Neuronal stem cell (in vitro differentiated cells): ENCODE results near the gene PPM1D.

ENCODE experiments used
- DNase-seq: peaks from one replicate; pipeline ENCODE4 v3.0.0-alpha.2; 2013; ENCODE audit warnings: low spot score
- H2AFZ ChIP-seq: one replicate; pipeline ENCODE4 v1.6.1; 2013; ENCODE audit warnings: mild to moderate bottlenecking, low read length, inconsistent platforms
- H2AK5ac ChIP-seq: 2 replicates; pipeline ENCODE4 v1.6.1; 2013; ENCODE audit warnings: low read depth, mild to moderate bottlenecking, inconsistent platforms, low read length, moderate library complexity, mixed read lengths
- H2BK120ac ChIP-seq: 2 replicates; pipeline ENCODE4 v1.6.1; 2013; ENCODE audit warnings: low read depth, mild to moderate bottlenecking, inconsistent platforms, low read length, moderate library complexity, mixed read lengths
- H2BK12ac ChIP-seq: one replicate; pipeline ENCODE4 v1.6.1; 2013; ENCODE audit warnings: low read length, inconsistent platforms
- H2BK15ac ChIP-seq: 2 replicates; pipeline ENCODE4 v1.6.1; 2013; ENCODE audit warnings: mild to moderate bottlenecking, low read length, inconsistent platforms, mixed read lengths
- H2BK5ac ChIP-seq: one replicate; pipeline ENCODE4 v1.6.1; 2013; ENCODE audit warnings: inconsistent platforms, mild to moderate bottlenecking, low read length, moderate library complexity
- H3K14ac ChIP-seq: one replicate; pipeline ENCODE4 v1.6.1; 2013; ENCODE audit warnings: low read length, inconsistent platforms
- H3K18ac ChIP-seq: 2 replicates; pipeline ENCODE4 v1.6.1; 2013; ENCODE audit warnings: low read length, inconsistent platforms
- H3K23ac ChIP-seq: 2 replicates; pipeline ENCODE4 v1.6.1; 2013; ENCODE audit warnings: low read depth, mild to moderate bottlenecking, mixed read lengths, low read length, inconsistent platforms; ENCODE audit not compliant: poor library complexity
- H3K27ac ChIP-seq: replicated peaks from 3 replicates; pipeline ENCODE4 v1.5.1; 2013; ENCODE audit warnings: low read length, inconsistent platforms
- H3K27me3 ChIP-seq, 3 experiments: 2 replicates each; pipeline ENCODE4 v1.6.1; 2013; ENCODE audit warnings: low read length in 3 of 3, mild to moderate bottlenecking in 2 of 3, inconsistent platforms in 1 of 3, low read depth in 1 of 3, mixed read lengths in 1 of 3, moderate library complexity in 1 of 3; ENCODE audit not compliant: control insufficient read depth in 3 of 3, insufficient read depth in 3 of 3
- H3K36me3 ChIP-seq, 2 donors: replicated peaks in 1 of 2; 2 replicates each; pipeline ENCODE4 v1.6.1; 2013; ENCODE audit warnings: low read length in 2 of 2; ENCODE audit not compliant: control insufficient read depth in 2 of 2, insufficient read depth in 2 of 2
- H3K4ac ChIP-seq: 2 replicates; pipeline ENCODE4 v1.6.1; 2013; ENCODE audit warnings: inconsistent platforms, mild to moderate bottlenecking, low read length, moderate library complexity
- H3K4me1 ChIP-seq, 2 donors: 1 replicate in 1 of 2; 2 replicates in 1 of 2; pipeline ENCODE4 v1.6.1; 2013; ENCODE audit warnings: low read length in 2 of 2, low read depth in 1 of 2; ENCODE audit not compliant: control insufficient read depth in 2 of 2, insufficient read depth in 1 of 2
- H3K4me2 ChIP-seq: one replicate; pipeline ENCODE4 v1.6.1; 2013; ENCODE audit warnings: mild to moderate bottlenecking, low read length, inconsistent platforms; ENCODE audit not compliant: insufficient read depth, poor library complexity, severe bottlenecking
- H3K4me3 ChIP-seq, 2 donors: 2 replicates each; pipeline ENCODE4 v1.5.1; 2013; ENCODE audit warnings: low read length in 2 of 2, mild to moderate bottlenecking in 2 of 2, inconsistent platforms in 1 of 2, moderate library complexity in 1 of 2
- H3K79me1 ChIP-seq: one replicate; pipeline ENCODE4 v1.6.1; 2013; ENCODE audit warnings: low read depth, mild to moderate bottlenecking, inconsistent platforms, low read length, moderate library complexity
- H3K9ac ChIP-seq: one replicate; pipeline ENCODE4 v1.6.1; 2013; ENCODE audit warnings: mild to moderate bottlenecking, low read depth, low read length, inconsistent platforms; ENCODE audit not compliant: poor library complexity
- H3K9me3 ChIP-seq, 2 donors: replicated peaks in 1 of 2; 2 replicates each; pipeline versions ENCODE3 to v1.6.1; 2013; ENCODE audit warnings: low read length in 2 of 2, mild to moderate bottlenecking in 2 of 2, inconsistent platforms in 1 of 2, low read depth in 1 of 2, mixed read lengths in 1 of 2, moderate library complexity in 1 of 2; ENCODE audit not compliant: control insufficient read depth in 2 of 2, insufficient read depth in 1 of 2
- H4K8ac ChIP-seq: one replicate; pipeline ENCODE4 v1.6.1; 2013; ENCODE audit warnings: low read depth, mild to moderate bottlenecking, inconsistent platforms, low read length, moderate library complexity
- H4K91ac ChIP-seq: one replicate; pipeline ENCODE4 v1.6.1; 2013; ENCODE audit warnings: low read length, low read depth, mild to moderate bottlenecking, inconsistent platforms; ENCODE audit not compliant: poor library complexity
- WGBS, 2 donors: extraction: QIAGEN DNeasy Blood & Tissue Kit; methylation state at CpG; one replicate each; pipeline ENCODE4 v1.1.7; 2013; ENCODE audit warnings: missing lambda C conversion rate in 2 of 2, mixed read lengths in 1 of 2; ENCODE audit not compliant: insufficient read length in 2 of 2, insufficient replicate concordance in 1 of 2; ENCODE audit errors: extremely low coverage in 2 of 2; 5-methylcytosine and 5-hydroxymethylcytosine counted together

The PPM1D gene

GRCh38 chr17:60679287-60679686, 79.3 kb downstream of the PPM1D start:
- H3K36me3 ChIP-seq, result no peaks in the 10 kb centered on the region
- H3K27me3 ChIP-seq, result no peaks in the 10 kb centered on the region
- H3K9ac ChIP-seq, result no peak overlapping the region
- H2BK120ac ChIP-seq, result no peak overlapping the region
- H3K4ac ChIP-seq, result no peak overlapping the region
- no peak overlapping the region for H3K4me3 ChIP-seq
- H3K23ac ChIP-seq, result no peak overlapping the region
- no peak overlapping the region for H3K14ac ChIP-seq
- DNase-seq, result no peak
- H4K91ac ChIP-seq, result no peak overlapping the region
- no peaks in the 10 kb centered on the region for H3K79me1 ChIP-seq
- H3K18ac ChIP-seq, result no peak overlapping the region
- H4K8ac ChIP-seq, result no peak overlapping the region
- H2BK12ac ChIP-seq, result no peak overlapping the region
- no peak overlapping the region for H2BK15ac ChIP-seq
- H3K9me3 ChIP-seq, result no peaks in the 10 kb centered on the region
- H2AK5ac ChIP-seq, result no peak overlapping the region
- no peak overlapping the region for H3K4me2 ChIP-seq
- no CpG with 5 or more reads among the region's 4 CpGs for WGBS, 2 donors
- H3K4me1 ChIP-seq, result peaks cover 0 to 5% of the 10 kb centered on the region in 2 donors
- no peak overlapping the region for H2BK5ac ChIP-seq
- H2AFZ ChIP-seq, result no peak overlapping the region
- H3K27ac ChIP-seq, result no peak overlapping the region

- no peak overlapping the region for H4K8ac ChIP-seq
- no peaks in the 10 kb centered on the region for H3K27me3 ChIP-seq
- H3K9ac ChIP-seq, result no peak overlapping the region
- H3K14ac ChIP-seq, result no peak overlapping the region
- H2BK5ac ChIP-seq, result no peak overlapping the region
- no peak overlapping the region for H2BK120ac ChIP-seq
- H2AK5ac ChIP-seq, result no peak overlapping the region
- no peaks in the 10 kb centered on the region for H3K36me3 ChIP-seq
- H2BK15ac ChIP-seq, result no peak overlapping the region
- no peak for DNase-seq
- H4K91ac ChIP-seq, result no peak overlapping the region
- peaks cover 0 to 5% of the 10 kb centered on the region in 2 donors for H3K4me1 ChIP-seq
- H3K9me3 ChIP-seq, result no peaks in the 10 kb centered on the region
- no CpG with 5 or more reads among the region's 6 CpGs for WGBS, 2 donors
- H2BK12ac ChIP-seq, result no peak overlapping the region
- no peak overlapping the region for H3K23ac ChIP-seq
- no peak overlapping the region for H3K4ac ChIP-seq
- no peaks in the 10 kb centered on the region for H3K79me1 ChIP-seq
- H3K27ac ChIP-seq, result no peak overlapping the region
- H3K4me2 ChIP-seq, result no peak overlapping the region
- no peak overlapping the region for H2AFZ ChIP-seq
- no peak overlapping the region for H3K18ac ChIP-seq
- no peak overlapping the region for H3K4me3 ChIP-seq
These were observed 80.8 kb downstream of the PPM1D start for GRCh38 chr17:60680754-60681153.

DNA sequence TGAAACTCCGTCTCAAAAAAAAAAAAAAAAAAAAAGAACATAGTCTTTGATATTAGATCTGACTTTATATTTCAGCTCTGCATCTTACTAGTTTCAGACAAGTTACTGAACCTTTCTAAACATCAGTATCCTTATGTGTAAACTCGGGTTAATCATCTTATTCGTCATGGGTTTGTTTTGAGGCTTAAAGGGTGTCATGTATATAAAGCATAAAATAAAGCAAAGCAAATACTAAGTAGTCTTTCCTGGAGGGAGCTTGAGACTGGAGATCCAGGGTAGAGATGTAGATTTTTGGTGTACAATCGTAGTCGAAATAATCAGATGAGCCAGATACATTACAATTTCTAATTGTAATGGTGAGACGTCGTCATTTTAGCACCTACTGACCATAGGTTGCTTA, 85.4 kb downstream of the PPM1D start:
- Histone ChIP-seq H3K27me3 (no peaks in the 10 kb centered on the region), H2AK5ac (no peak overlapping the region), H3K4me1 (no peaks in the 10 kb centered on the region), H2BK120ac (no peak overlapping the region), H3K4me2 (no peak overlapping the region), H3K36me3 (peaks cover 0 to 7% of the 10 kb centered on the region in 2 donors), H4K91ac (no peak overlapping the region), H3K9me3 (no peaks in the 10 kb centered on the region), H2BK12ac (no peak overlapping the region), H4K8ac (no peak overlapping the region), H2AFZ (no peak overlapping the region), H3K4me3 (no peak overlapping the region), H3K79me1 (no peaks in the 10 kb centered on the region), H2BK15ac (no peak overlapping the region), H3K14ac (no peak overlapping the region), H3K18ac (no peak overlapping the region), H3K9ac (no peak overlapping the region), H3K4ac (no peak overlapping the region), H3K23ac (no peak overlapping the region), H2BK5ac (no peak overlapping the region), H3K27ac (no peak overlapping the region)
- no peak for DNase-seq
- no CpG with 5 or more reads among the region's 7 CpGs for WGBS, 2 donors

DNA sequence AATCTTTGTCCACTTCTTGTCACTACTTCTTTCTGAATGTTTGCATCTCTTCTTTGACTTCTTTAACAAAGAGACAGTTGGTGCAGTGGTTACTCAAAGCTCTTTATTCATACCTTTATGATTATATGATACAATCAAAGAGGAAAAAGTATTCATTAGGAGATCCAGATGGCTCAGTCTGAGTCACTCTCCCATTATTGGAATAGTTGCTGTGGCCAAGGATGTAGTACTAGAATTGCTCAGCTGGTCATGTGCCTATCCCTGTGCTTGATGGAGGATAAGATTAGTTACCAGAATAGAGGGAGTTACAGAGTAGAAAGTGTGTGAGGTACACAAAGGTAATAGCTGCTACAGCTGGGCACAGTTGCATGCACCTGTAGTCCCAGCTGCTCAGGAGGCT, 96.0 kb downstream of the PPM1D start:
- Histone ChIP-seq H3K27ac (no peak overlapping the region), H3K4me2 (no peak overlapping the region), H3K18ac (no peak overlapping the region), H4K8ac (no peak overlapping the region), H2BK15ac (no peak overlapping the region), H4K91ac (no peak overlapping the region), H3K27me3 (no peaks in the 10 kb centered on the region), H3K79me1 (no peaks in the 10 kb centered on the region), H2BK5ac (no peak overlapping the region), H3K4me3 (no peak overlapping the region), H3K9ac (no peak overlapping the region), H2BK120ac (no peak overlapping the region), H3K9me3 (no peaks in the 10 kb centered on the region), H3K36me3 (no peaks in the 10 kb centered on the region), H3K14ac (no peak overlapping the region), H3K4me1 (no peaks in the 10 kb centered on the region), H3K4ac (no peak overlapping the region), H2AK5ac (no peak overlapping the region), H3K23ac (no peak overlapping the region), H2BK12ac (no peak overlapping the region), H2AFZ (no peak overlapping the region)
- no peak for DNase-seq
